CD14-positive monocyte (primary cell): ENCODE results near the gene YPEL4. TPM values are rescaled to one million over a fixed set of nuclear protein-coding genes. Genes with fewer than 3 reads are reported as not detected.

Experiments used
- DNase-seq, 3 donors: peaks; one replicate each; pipeline ENCODE4 v3.0.0-alpha.2; 2011 to 2022
- H2AFZ ChIP-seq: 2 replicates; pipeline ENCODE4 v1.6.0; 2012; ENCODE audit warnings: mild to moderate bottlenecking, low read depth, low read length, inconsistent platforms; ENCODE audit not compliant: insufficient read depth, poor library complexity, severe bottlenecking
- H3K27ac ChIP-seq, 2 donors: 1 replicate in 1 of 2; 2 replicates in 1 of 2; pipeline ENCODE4 v1.5.1; 2012 to 2013; ENCODE audit warnings: low read length in 2 of 2, control low read depth in 1 of 2, inconsistent platforms in 1 of 2, low read depth in 1 of 2, mild to moderate bottlenecking in 1 of 2
- H3K27me3 ChIP-seq, 2 donors: one replicate each; pipeline versions ENCODE4 v1.6.0 to v1.6.1; 2011 to 2013; ENCODE audit warnings: low read length in 2 of 2; ENCODE audit not compliant: control insufficient read depth in 2 of 2, insufficient read depth in 2 of 2
- H3K36me3 ChIP-seq, 2 donors: replicated peaks in 1 of 2; 1 replicate in 1 of 2; 2 replicates in 1 of 2; pipeline versions ENCODE4 v1.5.1 to v1.6.1; 2012 to 2013; ENCODE audit warnings: low read length in 2 of 2, control low read depth in 1 of 2, inconsistent platforms in 1 of 2, mild to moderate bottlenecking in 1 of 2; ENCODE audit not compliant: insufficient read depth in 2 of 2, control insufficient read depth in 1 of 2
- H3K4me1 ChIP-seq, 2 donors: 1 replicate in 1 of 2; 2 replicates in 1 of 2; pipeline versions ENCODE4 v1.5.1 to v1.6.1; 2012 to 2013; ENCODE audit warnings: low read length in 2 of 2, control low read depth in 1 of 2, inconsistent platforms in 1 of 2, mild to moderate bottlenecking in 1 of 2, moderate library complexity in 1 of 2; ENCODE audit not compliant: insufficient read depth in 2 of 2, control insufficient read depth in 1 of 2
- H3K4me2 ChIP-seq: replicated peaks from 2 replicates; pipeline ENCODE3; 2012; ENCODE audit warnings: low read length, moderate library complexity, mild to moderate bottlenecking; ENCODE audit not compliant: poor library complexity, severe bottlenecking; ENCODE audit errors: extremely low read depth
- H3K4me3 ChIP-seq, 3 experiments: fragments of 200-600 bp in 1 of 3; sonication (generic) in 1 of 3; replicated peaks in 1 of 3; 1 replicate in 2 of 3; 2 replicates in 1 of 3; pipeline ENCODE4 v1.5.1; 2011 to 2013; ENCODE audit warnings: low read length in 3 of 3, mild to moderate bottlenecking in 3 of 3, control low read depth in 2 of 3, low read depth in 2 of 3, inconsistent platforms in 1 of 3, moderate library complexity in 1 of 3
- H3K79me2 ChIP-seq: 2 replicates; pipeline ENCODE4 v1.6.0; 2012; ENCODE audit warnings: mild to moderate bottlenecking, control low read depth, inconsistent platforms, low read length, moderate library complexity; ENCODE audit not compliant: insufficient read depth
- H3K9ac ChIP-seq: 2 replicates; pipeline ENCODE4 v1.6.0; 2017; ENCODE audit warnings: low read length, mild to moderate bottlenecking; ENCODE audit not compliant: insufficient read depth, poor library complexity, severe bottlenecking
- H3K9me3 ChIP-seq, 2 donors: replicated peaks in 1 of 2; 1 replicate in 1 of 2; 2 replicates in 1 of 2; pipeline versions ENCODE4 v1.5.1 to v1.6.1; 2012 to 2013; ENCODE audit warnings: low read length in 2 of 2, control low read depth in 1 of 2; ENCODE audit not compliant: control insufficient read depth in 1 of 2, insufficient read depth in 1 of 2
- H4K20me1 ChIP-seq: 2 replicates; pipeline ENCODE4 v1.6.0; 2012; ENCODE audit warnings: mild to moderate bottlenecking, low read length, control low read depth, moderate library complexity; ENCODE audit not compliant: insufficient read depth
- H3K27ac Mint-ChIP-seq, 7 donors: one replicate each; pipeline ENCODE4 v1.8.0; 2020; ENCODE audit warnings: mild to moderate bottlenecking in 7 of 7, mixed read lengths in 7 of 7, moderate library complexity in 6 of 7, inconsistent platforms in 2 of 7
- H3K27me3 Mint-ChIP-seq, 3 donors: one replicate each; pipeline ENCODE4 v1.8.0; 2021 to 2022; ENCODE audit warnings: low read depth in 3 of 3, mild to moderate bottlenecking in 3 of 3, mixed read lengths in 3 of 3, moderate library complexity in 3 of 3, inconsistent platforms in 1 of 3
- H3K36me3 Mint-ChIP-seq, 2 donors: one replicate each; pipeline ENCODE4 v1.8.0; 2020; ENCODE audit warnings: mixed read lengths in 2 of 2, inconsistent platforms in 1 of 2, mild to moderate bottlenecking in 1 of 2
- H3K4me1 Mint-ChIP-seq: one replicate; pipeline ENCODE4 v1.8.0; 2020; ENCODE audit warnings: mild to moderate bottlenecking, mixed read lengths
- H3K4me3 Mint-ChIP-seq, 2 donors: one replicate each; pipeline ENCODE4 v1.8.0; 2020; ENCODE audit warnings: mild to moderate bottlenecking in 2 of 2, mixed read lengths in 2 of 2, moderate library complexity in 1 of 2
- H3K9me3 Mint-ChIP-seq, 7 donors: one replicate each; pipeline ENCODE4 v1.8.0; 2020 to 2022; ENCODE audit warnings: mixed read lengths in 7 of 7, mild to moderate bottlenecking in 6 of 7, moderate library complexity in 6 of 7, inconsistent platforms in 2 of 7
- CTCF ChIP-seq: fragments of 200-600 bp; IDR thresholded peaks from one replicate; pipeline ENCODE4 v1.8.0; 2022; ENCODE audit warnings: antibody characterized with exemption, mild to moderate bottlenecking
- WGBS: methylation state at CpG from one replicate; pipeline ENCODE4 v1.1.5; 2013; ENCODE audit warnings: missing lambda C conversion rate; ENCODE audit not compliant: insufficient coverage; 5-methylcytosine and 5-hydroxymethylcytosine counted together
- intact Hi-C, 2 donors: fragments of 100-400 bp; cut with micrococcal nuclease; formaldehyde crosslinking; loops; one replicate each; pipeline versions ENCODE4 v1.15.0 to v1.15.1; 2023
- polyA plus RNA-seq, 3 donors: library from polyadenylated mRNA; depleted of rRNA in 1 of 3; unstranded in 2 of 3; stranded (reverse) in 1 of 3; fragments of 300-500 nt in 2 of 3; fragments of >200 nt in 1 of 3; fragmentation: Illumina TruSeq in 2 of 3; gene quantifications; 1 replicate in 2 of 3; 2 replicates in 1 of 3; pipeline ENCODE4 v1.2.3, GENCODE V29; 2012 to 2021
- small RNA-seq: library from RNA; depleted of rRNA; stranded (forward); fragments of <200 nt; gene quantifications from one replicate; pipeline ENCODE3, GENCODE V24; 2012; ENCODE audit warnings: low read depth; ENCODE audit not compliant: insufficient read length

YPEL4 gene
- polyA plus RNA-seq, 3 donors: 0.36 to 0.56 TPM; not detected in 1

- no peak for TF ChIP-seq CTCF
- Mint-ChIP-seq H3K27ac (peak overlapping the region in 2 of 7 donors; percentile 45 to 47), H3K4me1 (peaks cover 17% of the 10 kb centered on the region), H3K36me3 (no peaks in the 10 kb centered on the region), H3K27me3 (peaks cover 0 to 6% (median 6%) of the 10 kb centered on the region in 3 donors), H3K9me3 (no peaks in the 10 kb centered on the region), H3K4me3 (no peak overlapping the region)
- Histone ChIP-seq H3K36me3 (no peaks in the 10 kb centered on the region), H2AFZ (no peak overlapping the region), H3K27ac (no peak overlapping the region), H3K9me3 (no peaks in the 10 kb centered on the region), H3K79me2 (no peaks in the 10 kb centered on the region), H3K4me2 (no peak overlapping the region), H3K9ac (no peak overlapping the region), H4K20me1 (no peaks in the 10 kb centered on the region), H3K4me3 (no peak overlapping the region), H3K27me3 (no peaks in the 10 kb centered on the region), H3K4me1 (peaks cover 9 to 18% of the 10 kb centered on the region in 2 donors)
- WGBS: 100% methylated on average over 2 of the region's 5 CpGs
- intact Hi-C loops: no loop called here
- DNase-seq: no peak
These were observed 53.3 kb downstream of the YPEL4 start for GRCh38 chr11:57596266-57596885.

Small RNA genes lying within 50 kb of the gene (small RNA-seq; reads per million reads assigned to genes)
- 245 reads per million, percentile 98 among the genes with 10 or more reads in this experiment for gene MIR130A

Other genes starting within 250 kb of the YPEL4 start
- 100 to 1,000 TPM in 2 of 3 donors, 10 to 100 TPM in 1; 82.4 to 116 (median 109) TPM for gene SLC43A3, start 222.8 kb downstream of the YPEL4 start, polyA plus RNA-seq
- under 1 TPM; 0.40 to 0.53 (median 0.44) TPM for gene RTN4RL2, start 189.4 kb downstream of the YPEL4 start, polyA plus RNA-seq
- gene SLC43A1, start 134.2 kb downstream of the YPEL4 start, polyA plus RNA-seq: 1 to 10 TPM; 5.4 to 6.2 (median 5.8) TPM
- 10 to 100 TPM; 30.4 to 62.1 (median 58.3) TPM for gene TIMM10, start 119.2 kb downstream of the YPEL4 start, polyA plus RNA-seq
- not detected for gene SMTNL1, start 112.3 kb downstream of the YPEL4 start, polyA plus RNA-seq
- gene UBE2L6, start 82.2 kb downstream of the YPEL4 start, polyA plus RNA-seq: 100 to 1,000 TPM; 101 to 284 (median 268) TPM
- gene SERPING1, start 52.2 kb downstream of the YPEL4 start, polyA plus RNA-seq: 10 to 100 TPM in 1 of 3 donors, 1 to 10 TPM in 2; 7.3 to 10.8 (median 8.5) TPM
- gene CLP1, start 7.8 kb upstream of the YPEL4 start, polyA plus RNA-seq: 10 to 100 TPM in 2 of 3 donors, 1 to 10 TPM in 1; 7.6 to 17.9 (median 12.9) TPM
- gene ZDHHC5, start 18.2 kb upstream of the YPEL4 start, polyA plus RNA-seq: 10 to 100 TPM; 28.6 to 37.9 (median 31.8) TPM
- gene MED19, start 62.3 kb upstream of the YPEL4 start, polyA plus RNA-seq: 10 to 100 TPM in 1 of 3 donors, 1 to 10 TPM in 2; 7.1 to 11.3 (median 9.2) TPM
- gene TMX2, start 62.7 kb upstream of the YPEL4 start, polyA plus RNA-seq: 10 to 100 TPM; 28.9 to 71.6 (median 52.9) TPM
- gene SELENOH, start 91.6 kb upstream of the YPEL4 start, polyA plus RNA-seq: 100 to 1,000 TPM in 2 of 3 donors, 10 to 100 TPM in 1; 99.5 to 260 (median 206) TPM
- gene BTBD18, start 101.9 kb upstream of the YPEL4 start, polyA plus RNA-seq: under 1 TPM in 1 of 3 donors, not detected in 2; 0.10 TPM
- gene CTNND1, start 111.9 kb upstream of the YPEL4 start, polyA plus RNA-seq: 10 to 100 TPM; 10.8 to 36.0 (median 13.7) TPM